ENCODE results near the gene UPK1A. TPM values are rescaled to one million over a fixed set of nuclear protein-coding genes. Genes with fewer than 3 reads are reported as not detected.

The UPK1A gene
- total RNA-seq, 1 experiment from 2014 or later = not detected

GRCh38 chr19:35637165-35637564, 29.2 kb upstream of the UPK1A start:
- no peaks in the 10 kb centered on the region for H3K4me1 Mint-ChIP-seq (ENCODE audit: insufficient read depth, unreplicated experiment)
- intact Hi-C loops (cut with micrococcal nuclease) = no loop called here
- BruUV-seq (replicated peaks) = TSS peak; percentile 10
- no peak for DNase-seq (ENCODE audit: unreplicated experiment)
- no peaks in the 10 kb centered on the region for H3K9me3 Mint-ChIP-seq (ENCODE audit: unreplicated experiment)
- ChIA-PET CTCF (interaction anchor here (1.1 kb wide), 1 partner anchor 56 kb away, joined by 4 read pairs; no protein-coding TSS in a partner anchor), POLR2A (interaction anchor here (1.2 to 1.5 kb wide), 2 partner anchors 8 to 11 kb away, joined by 4 to 6 read pairs; partner anchors contain the start of gene COX6B1)
- no peak overlapping the region for H3K27ac Mint-ChIP-seq (ENCODE audit: low read depth, unreplicated experiment)
- H3K27me3 Mint-ChIP-seq (ENCODE audit: insufficient read depth, unreplicated experiment) = no peaks in the 10 kb centered on the region
- peaks cover 55% of the 10 kb centered on the region for H3K36me3 Mint-ChIP-seq (ENCODE audit: insufficient read depth, unreplicated experiment)
- no peak overlapping the region for H3K4me3 Mint-ChIP-seq (ENCODE audit: unreplicated experiment)
- no peak for TF ChIP-seq CTCF (IDR thresholded peaks at IDR 0.05; ENCODE audit: unreplicated experiment)

GRCh38 chr19:35639321-35639639, 27.0 kb upstream of the UPK1A start:
- peaks cover 34% of the 10 kb centered on the region for H3K36me3 Mint-ChIP-seq (ENCODE audit: insufficient read depth, unreplicated experiment)
- CTCF ChIA-PET = no interaction called here

GRCh38 chr19:35639863-35640262, 26.5 kb upstream of the UPK1A start:
- TF ChIP-seq CTCF (IDR thresholded peaks at IDR 0.05; ENCODE audit: unreplicated experiment) = no peak

More at GRCh38 chr19:35639321-35639639, 27.0 kb upstream of the UPK1A start:
- peaks cover 2% of the 10 kb centered on the region for H3K4me1 Mint-ChIP-seq (ENCODE audit: insufficient read depth, unreplicated experiment)
- H3K27me3 Mint-ChIP-seq (ENCODE audit: insufficient read depth, unreplicated experiment) = no peaks in the 10 kb centered on the region
- H3K4me3 Mint-ChIP-seq (ENCODE audit: unreplicated experiment) = no peak overlapping the region
- intact Hi-C loops (cut with micrococcal nuclease) = no loop called here
- no peak for TF ChIP-seq CTCF (IDR thresholded peaks at IDR 0.05; ENCODE audit: unreplicated experiment)
- H3K27ac Mint-ChIP-seq (ENCODE audit: low read depth, unreplicated experiment) = no peak overlapping the region
- POLR2A ChIA-PET = no interaction called here
- BruUV-seq (replicated peaks) = no TSS peak
- DNase-seq (ENCODE audit: unreplicated experiment) = no peak
- H3K9me3 Mint-ChIP-seq (ENCODE audit: unreplicated experiment) = no peaks in the 10 kb centered on the region

GRCh38 chr19:35641515-35642151, 24.7 kb upstream of the UPK1A start, which contains the start of gene ETV2:
ETV2 (plus strand) TSS chr19:35641745; CDS start chr19:35642461, 716 bp downstream.
- Mint-ChIP-seq H3K36me3 (ENCODE audit: insufficient read depth, unreplicated experiment) (peaks cover 14% of the 10 kb centered on the region), H3K27ac (ENCODE audit: low read depth, unreplicated experiment) (no peak within 1 kb of the TSS), H3K4me3 (ENCODE audit: unreplicated experiment) (peak within 1 kb of the TSS; percentile 76), H3K27me3 (ENCODE audit: insufficient read depth, unreplicated experiment) (no peaks in the 10 kb centered on the region), H3K9me3 (ENCODE audit: unreplicated experiment) (no peaks in the 10 kb centered on the region), H3K4me1 (ENCODE audit: insufficient read depth, unreplicated experiment) (peaks cover 13% of the 10 kb centered on the region)
- no peak for DNase-seq (ENCODE audit: unreplicated experiment)
- POLR2A ChIA-PET = interaction anchor here (3.5 kb wide), 1 partner anchor 13 kb away, joined by 24 read pairs; the partner anchor contains the start of gene RBM42
- no peak for TF ChIP-seq CTCF (IDR thresholded peaks at IDR 0.05; ENCODE audit: unreplicated experiment)
- no TSS peak for BruUV-seq (replicated peaks)
- intact Hi-C loops (cut with micrococcal nuclease) = loop anchor here (2.0 kb wide), 1 partner anchor 131 kb away; no protein-coding TSS in a partner anchor
- CTCF ChIA-PET = interaction anchor here (0.6 kb wide), 1 partner anchor 1141 kb away, joined by 3 read pairs; no protein-coding TSS in a partner anchor

More at GRCh38 chr19:35639863-35640262, 26.5 kb upstream of the UPK1A start:
- BruUV-seq (replicated peaks) = no TSS peak
- intact Hi-C loops (cut with micrococcal nuclease) = no loop called here
- Mint-ChIP-seq H3K9me3 (ENCODE audit: unreplicated experiment) (no peaks in the 10 kb centered on the region), H3K27me3 (ENCODE audit: insufficient read depth, unreplicated experiment) (no peaks in the 10 kb centered on the region), H3K36me3 (ENCODE audit: insufficient read depth, unreplicated experiment) (peaks cover 30% of the 10 kb centered on the region), H3K4me3 (ENCODE audit: unreplicated experiment) (no peak overlapping the region), H3K27ac (ENCODE audit: low read depth, unreplicated experiment) (no peak overlapping the region), H3K4me1 (ENCODE audit: insufficient read depth, unreplicated experiment) (peaks cover 8% of the 10 kb centered on the region)
- ChIA-PET CTCF (no interaction called here), POLR2A (interaction anchor here (1.1 to 1.2 kb wide), 2 partner anchors 9 to 10 kb away, joined by 3 to 5 read pairs; no protein-coding TSS in a partner anchor)
- DNase-seq (ENCODE audit: unreplicated experiment) = no peak
